ENCODE data around the gene ADGRF5. TPM values are rescaled to one million over a fixed set of nuclear protein-coding genes. Genes with fewer than 3 reads are reported as not detected.
"Not testable (repeated sequence)": the region's sequence is repeated elsewhere in the genome, so short reads cannot be mapped to it uniquely, and the experiment has no call there.

The ADGRF5 gene
- total and polyA plus RNA-seq, 8 donors, result 116 to 357 (median 151) TPM

GRCh38 chr6:46848684-46849360 is 72.9 kb downstream of the ADGRF5 start:
- intact Hi-C loops (cut with DNase I), result no loop called here
- Histone ChIP-seq H3K36me3 (peaks cover 0 to 1% of the 10 kb centered on the region in 2 donors), H3K27ac (no peak overlapping the region), H3K4me1 (peaks cover 0 to 34% of the 10 kb centered on the region in 2 donors), H3K4me3 (no peak overlapping the region), H3K9me3 (no peaks in the 10 kb centered on the region), H3K27me3 (no peaks in the 10 kb centered on the region)
- DNase-seq (peak; percentile 72 to 98 (median 88)), ATAC-seq (peak; percentile 99)
- TF ChIP-seq, protein P1, sequence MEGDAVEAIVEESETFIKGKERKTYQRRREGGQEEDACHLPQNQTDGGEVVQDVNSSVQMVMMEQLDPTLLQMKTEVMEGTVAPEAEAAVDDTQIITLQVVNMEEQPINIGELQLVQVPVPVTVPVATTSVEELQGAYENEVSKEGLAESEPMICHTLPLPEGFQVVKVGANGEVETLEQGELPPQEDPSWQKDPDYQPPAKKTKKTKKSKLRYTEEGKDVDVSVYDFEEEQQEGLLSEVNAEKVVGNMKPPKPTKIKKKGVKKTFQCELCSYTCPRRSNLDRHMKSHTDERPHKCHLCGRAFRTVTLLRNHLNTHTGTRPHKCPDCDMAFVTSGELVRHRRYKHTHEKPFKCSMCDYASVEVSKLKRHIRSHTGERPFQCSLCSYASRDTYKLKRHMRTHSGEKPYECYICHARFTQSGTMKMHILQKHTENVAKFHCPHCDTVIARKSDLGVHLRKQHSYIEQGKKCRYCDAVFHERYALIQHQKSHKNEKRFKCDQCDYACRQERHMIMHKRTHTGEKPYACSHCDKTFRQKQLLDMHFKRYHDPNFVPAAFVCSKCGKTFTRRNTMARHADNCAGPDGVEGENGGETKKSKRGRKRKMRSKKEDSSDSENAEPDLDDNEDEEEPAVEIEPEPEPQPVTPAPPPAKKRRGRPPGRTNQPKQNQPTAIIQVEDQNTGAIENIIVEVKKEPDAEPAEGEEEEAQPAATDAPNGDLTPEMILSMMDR (IDR thresholded peaks at IDR 0.05), result peak; percentile 95 to 98

GRCh38 chr6:46845126-46845525 is 76.6 kb downstream of the ADGRF5 start:
- H3K27ac ChIP-seq, result no peak overlapping the region
- peaks cover 0 to 17% of the 10 kb centered on the region in 2 donors for H3K4me1 ChIP-seq
- intact Hi-C loops (cut with DNase I), result no loop called here
- H3K36me3 ChIP-seq, result no peaks in the 10 kb centered on the region
- DNase-seq, result no peak
- H3K4me3 ChIP-seq, result no peak overlapping the region
- peaks cover 0 to 29% of the 10 kb centered on the region in 2 donors for H3K9me3 ChIP-seq
- TF ChIP-seq, protein P1 (IDR thresholded peaks at IDR 0.05), result no peak
- H3K27me3 ChIP-seq, result no peaks in the 10 kb centered on the region
- no peak for ATAC-seq

DNA sequence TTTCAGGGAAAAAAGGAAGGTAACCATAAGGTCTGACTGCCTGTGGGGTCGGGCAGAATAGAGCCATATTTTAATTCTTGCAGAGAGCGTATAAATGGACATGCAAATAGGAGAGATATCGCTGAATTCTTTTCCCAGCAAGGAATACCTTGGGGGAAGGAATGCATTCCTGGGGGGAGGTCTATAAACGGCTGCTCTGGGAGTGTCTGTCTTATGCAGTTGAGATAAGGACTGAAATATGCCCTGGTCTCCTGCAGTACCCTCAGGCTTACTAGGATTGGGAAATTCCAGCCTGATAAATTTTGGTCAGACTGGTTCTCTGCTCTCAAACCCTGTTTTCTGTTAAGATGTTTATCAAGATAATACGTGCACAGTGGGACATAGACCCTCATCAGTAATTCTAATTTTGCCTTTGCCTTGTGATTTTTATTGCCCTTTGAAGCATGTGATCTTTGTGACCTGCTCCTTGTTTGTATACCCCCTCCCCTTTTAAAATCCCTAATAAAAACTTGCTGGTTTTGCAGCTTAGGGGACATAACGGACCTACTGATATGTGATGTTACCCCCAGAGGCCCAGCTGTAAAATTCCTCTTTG is 79.4 kb downstream of the ADGRF5 start:
- peaks cover 0 to 29% of the 10 kb centered on the region in 2 donors for H3K9me3 ChIP-seq
- intact Hi-C loops (cut with DNase I); ATAC-seq; H3K4me3 ChIP-seq; H3K27ac ChIP-seq; H3K36me3 ChIP-seq; H3K27me3 ChIP-seq; H3K4me1 ChIP-seq; DNase-seq: not testable (repeated sequence)

DNA sequence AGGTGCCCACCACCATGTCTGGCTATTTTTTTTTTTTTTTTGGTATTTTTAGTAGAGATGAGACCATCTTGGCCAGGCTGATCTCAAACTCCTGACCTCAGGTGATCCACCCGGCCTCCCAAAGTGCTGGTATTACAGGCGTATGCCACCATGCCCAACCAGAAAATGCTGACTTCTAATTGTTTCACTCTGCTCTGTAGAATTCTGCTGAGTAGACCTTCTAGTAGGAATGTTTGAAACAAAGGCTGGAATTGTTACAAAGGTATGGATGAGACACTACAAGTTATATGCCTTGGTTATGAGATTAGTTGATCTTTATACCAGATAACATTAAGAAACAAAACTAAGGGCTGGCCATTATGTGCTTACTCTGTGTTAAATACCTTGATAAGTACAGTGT is 83.7 kb downstream of the ADGRF5 start:
- Histone ChIP-seq H3K9me3 (peaks cover 0 to 24% of the 10 kb centered on the region in 2 donors), H3K4me3 (no peak overlapping the region), H3K27ac (no peak overlapping the region), H3K27me3 (no peaks in the 10 kb centered on the region), H3K4me1 (no peaks in the 10 kb centered on the region), H3K36me3 (no peaks in the 10 kb centered on the region)
- TF ChIP-seq, protein P1 (IDR thresholded peaks at IDR 0.05), result no peak
- intact Hi-C loops (cut with DNase I), result no loop called here
- DNase-seq, result no peak
- no peak for ATAC-seq

GRCh38 chr6:46834991-46835390 is 86.7 kb downstream of the ADGRF5 start:
- H3K4me3 ChIP-seq; ATAC-seq; H3K4me1 ChIP-seq; H3K9me3 ChIP-seq; H3K27me3 ChIP-seq; H3K36me3 ChIP-seq; DNase-seq; intact Hi-C loops (cut with DNase I); H3K27ac ChIP-seq: not testable (repeated sequence)

DNA sequence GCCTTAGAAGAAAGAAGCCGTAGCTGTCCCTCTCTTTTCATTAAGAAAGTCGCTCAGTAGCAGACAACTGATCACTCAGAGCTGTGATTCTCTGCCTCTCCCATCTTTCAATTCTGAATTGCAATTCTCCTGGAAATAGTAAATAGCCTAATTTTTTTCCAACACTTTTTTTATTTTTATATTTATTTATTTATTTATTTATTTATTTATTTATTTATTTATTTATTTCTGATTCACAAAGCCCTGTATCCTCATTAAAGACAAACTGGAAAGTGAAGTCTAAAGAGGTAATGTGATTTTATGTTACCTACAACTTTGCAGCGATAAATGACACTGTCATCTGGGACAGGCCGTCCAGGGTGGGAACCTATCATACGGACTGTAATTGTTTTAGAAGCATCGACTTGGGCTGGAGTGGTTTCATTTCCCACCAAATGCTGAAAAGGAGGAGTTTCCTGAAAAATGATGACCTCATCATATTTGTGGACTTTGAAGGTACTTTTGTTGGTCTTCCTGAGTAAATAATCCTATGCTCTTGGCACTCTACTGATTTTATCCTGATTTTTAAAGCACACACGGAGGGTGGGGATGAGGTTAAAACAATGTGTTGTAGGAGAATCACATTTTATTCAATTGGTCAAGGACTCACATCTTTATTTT is 87.4 kb downstream of the ADGRF5 start:
- H3K27ac ChIP-seq; H3K4me3 ChIP-seq; DNase-seq; H3K27me3 ChIP-seq; H3K36me3 ChIP-seq; intact Hi-C loops (cut with DNase I); H3K4me1 ChIP-seq; ATAC-seq; H3K9me3 ChIP-seq: not testable (repeated sequence)
